Stimulated activated CD8-positive, alpha-beta memory T cell treated with anti-CD3 and anti-CD28 coated beads, Interleukin-7, amount 100 ng/mL, for 48 hours (primary cell): ENCODE measurements around the gene APOA5.
A peak's percentile ranks its signal among the peaks of the same experiment; 100 is the strongest.
"Not testable (repeated sequence)": the region's sequence is repeated elsewhere in the genome, so short reads cannot be mapped to it uniquely, and the experiment has no call there.

Experiments used
- DNase-seq, 2 donors: peaks; one replicate each; pipeline ENCODE4 v3.0.0-alpha.2; 2020; ENCODE audit warnings: low read depth in 1 of 2; ENCODE audit errors: extremely low read depth in 1 of 2

The APOA5 gene

DNA sequence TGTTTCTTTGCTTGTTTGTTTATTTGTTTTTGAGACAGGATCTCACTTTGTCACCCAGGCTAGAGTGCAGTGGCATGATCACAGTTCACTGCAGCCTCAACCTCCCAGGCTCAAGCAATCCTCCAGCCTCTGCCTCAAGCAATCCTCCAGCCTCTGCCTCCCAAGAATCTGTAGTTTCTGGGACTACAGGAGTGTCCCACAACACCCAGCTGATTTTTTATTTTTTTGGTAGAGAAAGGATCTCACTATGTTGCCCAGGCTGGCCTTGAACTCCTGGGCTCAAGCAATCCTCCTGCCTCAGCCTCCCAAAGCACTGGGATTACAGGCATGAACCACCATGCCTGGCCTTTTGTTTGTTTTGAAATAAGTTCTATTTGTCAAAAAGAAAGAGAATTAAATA lies 10.0 kb upstream of the APOA5 start:
- not testable (repeated sequence) for DNase-seq

DNA sequence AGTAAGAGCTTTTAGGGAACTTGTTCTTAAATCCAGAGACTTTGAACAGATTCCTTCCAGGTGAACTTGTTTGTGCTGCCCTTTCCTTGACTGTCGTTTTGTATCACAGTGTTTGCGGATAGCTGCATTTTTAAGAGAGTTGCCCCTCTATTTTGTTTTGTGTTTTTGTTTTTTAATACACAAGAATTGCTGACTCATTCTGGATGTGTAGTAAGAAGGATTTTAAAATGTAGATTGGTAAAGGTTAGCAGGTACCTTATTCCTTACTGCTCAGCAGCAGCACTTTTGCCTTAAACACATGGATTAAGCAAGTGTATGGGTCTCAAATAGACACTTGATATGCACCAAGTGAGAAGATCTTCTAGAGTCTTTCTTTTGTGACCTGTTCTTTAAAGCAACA lies 8.9 kb upstream of the APOA5 start:
- DNase-seq = no peak

DNA sequence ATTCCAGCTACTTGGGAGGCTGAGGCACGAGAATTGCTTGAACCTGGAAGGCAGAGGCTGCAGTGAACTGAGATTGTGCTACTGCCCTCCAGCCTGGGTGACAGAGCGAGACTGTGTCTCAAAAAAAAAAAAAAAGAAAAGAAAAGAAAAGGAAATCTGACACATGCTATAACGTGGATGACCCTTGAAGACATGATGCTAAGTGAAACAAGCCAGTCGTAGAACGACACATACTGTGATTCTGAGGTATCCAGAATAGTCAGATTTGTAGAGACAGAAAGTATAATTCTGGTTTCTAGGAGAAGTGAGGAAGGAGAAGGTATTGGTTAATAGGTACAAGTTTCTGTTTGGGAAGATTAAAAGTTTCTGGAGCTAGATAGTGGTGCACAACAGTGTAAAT lies 6.7 kb upstream of the APOA5 start:
- no peak for DNase-seq

DNA sequence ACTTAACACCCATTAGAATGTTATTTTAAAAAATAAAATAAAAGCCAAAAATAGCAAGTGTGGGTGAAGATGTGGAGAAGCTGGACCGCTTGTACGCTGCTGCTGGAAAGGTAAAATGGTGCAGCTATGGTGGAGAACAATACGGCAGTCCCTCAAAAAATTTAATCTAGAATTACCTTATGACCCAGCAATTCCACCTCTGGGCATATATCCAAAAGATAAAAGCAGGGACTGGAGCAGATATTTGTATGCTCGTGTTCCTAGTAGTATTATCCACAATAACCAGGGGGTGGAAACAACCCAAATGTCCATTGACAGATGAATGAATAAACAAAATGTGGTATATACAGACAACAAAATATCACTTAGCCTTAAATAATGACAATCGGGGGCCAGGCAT lies 6.1 kb upstream of the APOA5 start:
- DNase-seq = no peak

DNA sequence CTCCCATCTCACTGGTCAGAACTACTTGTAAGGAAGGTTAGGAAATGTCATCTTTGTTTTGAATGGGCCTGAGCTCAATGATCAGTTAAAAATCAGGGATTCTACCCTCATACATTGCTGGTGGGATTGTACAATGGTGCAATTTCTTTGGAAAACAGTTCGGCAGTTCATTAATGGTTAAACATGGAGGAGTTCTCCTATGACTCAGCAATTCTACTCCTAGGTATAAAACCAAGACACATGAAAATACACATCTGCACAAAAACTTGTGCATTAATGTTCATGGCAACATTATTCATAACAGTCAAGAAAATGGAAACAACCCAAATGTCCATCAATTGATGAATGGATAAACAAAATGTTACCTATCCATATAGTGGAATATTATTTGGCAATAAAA lies 4.9 kb upstream of the APOA5 start:
- no peak for DNase-seq

DNA sequence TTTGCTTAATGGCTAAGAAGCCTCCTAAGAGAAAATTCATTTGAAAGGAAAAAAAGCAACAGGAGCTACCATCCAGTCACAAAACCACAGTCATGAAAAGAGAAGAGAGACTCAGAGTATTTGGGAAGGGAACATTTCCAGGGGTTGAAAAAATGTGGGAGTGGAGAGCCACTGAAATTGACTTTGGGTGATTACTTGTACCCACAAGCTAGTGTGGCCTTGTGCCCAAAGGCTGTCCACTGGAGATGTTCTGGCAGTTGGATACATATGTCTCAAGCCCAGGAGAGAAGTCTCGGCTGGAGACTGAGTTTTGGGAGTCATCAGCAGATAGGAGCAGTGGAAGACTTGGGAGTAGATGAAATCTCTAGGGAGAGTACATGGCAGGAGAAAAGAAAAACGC lies 3.2 kb upstream of the APOA5 start:
- no peak for DNase-seq

DNA sequence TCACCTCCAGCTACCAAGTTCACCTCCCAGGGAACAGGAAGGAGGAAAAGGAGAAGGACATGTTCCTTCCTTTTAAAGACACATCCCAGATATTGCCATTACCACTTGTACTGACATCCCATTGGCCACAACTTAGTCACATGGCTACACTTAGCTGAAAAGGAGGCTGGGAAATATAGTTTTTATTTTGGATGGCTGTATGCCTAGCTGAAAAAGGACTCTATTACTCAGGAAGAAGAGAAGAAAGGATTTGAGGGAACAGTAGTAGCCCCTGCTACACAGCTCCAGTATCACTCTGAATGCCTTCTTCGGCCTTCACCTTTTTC lies 2.1 kb upstream of the APOA5 start:
- no peak for DNase-seq

DNA sequence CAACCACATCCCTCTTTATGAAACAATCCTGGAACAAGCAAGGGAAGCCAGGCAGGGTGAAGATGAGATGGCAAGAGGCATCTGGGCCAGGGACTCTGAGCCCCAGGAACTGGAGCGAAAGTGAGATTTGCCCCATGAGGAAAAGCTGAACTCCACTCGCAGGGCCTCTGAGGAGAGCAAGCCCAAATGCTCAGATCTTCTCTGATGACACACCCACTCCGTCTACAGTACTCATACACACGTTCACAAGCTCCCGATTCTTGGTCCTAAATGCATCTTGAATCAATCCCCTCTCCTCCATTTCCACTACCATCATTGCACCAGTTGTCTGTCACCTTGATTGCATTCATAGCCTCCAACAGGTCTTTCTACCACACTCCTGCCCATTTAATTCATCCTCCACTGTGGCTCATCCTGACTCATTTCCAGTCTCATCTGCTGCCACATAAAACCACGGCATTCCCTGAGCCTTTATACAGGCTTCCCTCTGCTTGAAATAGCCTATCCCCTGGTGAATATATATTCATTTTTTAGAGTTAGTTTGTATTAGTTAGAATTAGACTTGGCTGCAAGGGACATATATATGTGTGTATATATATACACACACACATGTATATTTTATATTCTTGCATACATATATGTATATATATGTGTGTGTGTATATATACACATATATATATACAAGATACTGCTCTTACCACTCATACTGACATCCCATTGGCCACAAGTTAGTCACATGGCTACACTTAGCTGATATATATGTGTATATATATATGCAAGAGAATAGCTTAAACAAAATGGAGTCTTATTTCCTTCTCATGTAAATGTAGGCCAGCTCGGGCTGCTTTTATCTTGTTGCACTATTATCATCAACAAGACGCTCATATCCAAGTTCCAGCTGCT lies 1.4 kb upstream of the APOA5 start:
- DNase-seq = no peak

DNA sequence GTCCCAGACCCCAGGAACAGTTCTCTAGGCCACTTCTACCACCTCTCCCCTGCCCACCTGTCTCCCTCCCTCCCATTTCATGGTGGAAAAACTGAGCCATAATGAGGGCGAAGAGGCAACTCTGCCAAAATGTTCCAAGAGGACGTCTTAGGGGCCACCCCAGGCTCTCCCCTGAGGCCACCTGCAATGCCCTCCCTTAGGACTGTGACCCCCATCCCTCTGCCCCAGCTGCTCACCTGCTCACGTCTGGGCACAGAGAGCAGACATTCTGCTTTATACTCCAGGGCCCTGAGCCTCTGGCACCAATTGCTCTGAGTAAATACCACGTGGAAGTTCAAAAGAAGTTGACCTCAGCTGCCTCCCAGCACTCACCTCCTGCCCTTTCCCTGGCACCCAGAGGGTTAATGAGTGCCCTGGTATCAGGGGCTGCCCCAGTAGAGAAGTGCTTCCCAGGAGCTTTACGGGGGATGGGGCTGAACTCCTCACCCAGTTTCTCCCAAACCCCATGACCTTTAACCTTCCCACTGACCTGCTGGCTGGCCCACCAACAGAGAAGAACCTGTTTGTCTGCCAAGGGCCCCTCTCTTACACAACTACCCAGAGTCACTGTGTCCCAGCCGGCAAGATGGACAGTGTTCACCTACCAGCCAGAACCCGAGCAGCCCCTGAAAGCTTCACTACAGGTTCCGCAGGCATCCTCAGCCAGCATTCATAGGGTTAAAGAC lies 627 bp upstream of the APOA5 start:
- no peak for DNase-seq

DNA sequence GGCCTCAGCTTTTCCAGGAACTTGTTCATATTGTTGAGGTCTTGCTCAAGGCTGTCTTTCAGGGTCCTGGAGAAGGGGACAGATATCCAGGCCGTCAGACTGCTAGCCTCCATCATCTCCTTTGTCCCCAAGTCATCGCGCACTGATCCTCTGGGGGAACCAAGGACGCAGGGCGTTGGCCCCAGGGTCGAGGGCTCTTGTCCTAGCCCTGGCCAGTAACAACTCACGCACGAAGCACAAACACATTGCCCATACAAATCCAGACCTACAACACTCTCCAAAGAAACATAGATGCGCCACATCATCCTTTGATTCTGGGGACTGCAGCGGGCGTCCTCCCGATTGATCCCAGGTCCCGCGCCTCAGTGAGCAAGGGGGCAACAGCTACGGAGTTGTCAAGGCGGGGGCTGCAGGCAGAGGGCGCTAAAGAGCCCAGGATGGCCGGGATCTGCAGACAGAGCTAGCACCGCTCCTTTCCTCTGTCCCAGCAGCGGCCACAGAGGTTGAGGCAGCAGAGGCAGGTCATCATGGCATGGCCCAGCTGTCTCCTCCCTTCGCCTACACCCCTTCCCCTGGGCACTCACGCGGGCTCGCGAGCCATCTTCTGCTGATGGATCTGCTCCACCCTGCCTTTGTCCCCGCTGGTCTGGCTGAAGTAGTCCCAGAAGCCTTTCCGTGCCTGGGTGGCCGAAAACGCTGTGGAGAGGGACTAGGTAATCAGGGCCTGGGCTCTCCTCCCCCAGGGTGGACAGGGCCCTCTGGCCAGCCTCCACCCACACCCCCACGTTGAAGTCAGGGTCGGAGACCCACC lies 472 bp downstream of the APOA5 start:
- peak; percentile 58 to 63 for DNase-seq

DNA sequence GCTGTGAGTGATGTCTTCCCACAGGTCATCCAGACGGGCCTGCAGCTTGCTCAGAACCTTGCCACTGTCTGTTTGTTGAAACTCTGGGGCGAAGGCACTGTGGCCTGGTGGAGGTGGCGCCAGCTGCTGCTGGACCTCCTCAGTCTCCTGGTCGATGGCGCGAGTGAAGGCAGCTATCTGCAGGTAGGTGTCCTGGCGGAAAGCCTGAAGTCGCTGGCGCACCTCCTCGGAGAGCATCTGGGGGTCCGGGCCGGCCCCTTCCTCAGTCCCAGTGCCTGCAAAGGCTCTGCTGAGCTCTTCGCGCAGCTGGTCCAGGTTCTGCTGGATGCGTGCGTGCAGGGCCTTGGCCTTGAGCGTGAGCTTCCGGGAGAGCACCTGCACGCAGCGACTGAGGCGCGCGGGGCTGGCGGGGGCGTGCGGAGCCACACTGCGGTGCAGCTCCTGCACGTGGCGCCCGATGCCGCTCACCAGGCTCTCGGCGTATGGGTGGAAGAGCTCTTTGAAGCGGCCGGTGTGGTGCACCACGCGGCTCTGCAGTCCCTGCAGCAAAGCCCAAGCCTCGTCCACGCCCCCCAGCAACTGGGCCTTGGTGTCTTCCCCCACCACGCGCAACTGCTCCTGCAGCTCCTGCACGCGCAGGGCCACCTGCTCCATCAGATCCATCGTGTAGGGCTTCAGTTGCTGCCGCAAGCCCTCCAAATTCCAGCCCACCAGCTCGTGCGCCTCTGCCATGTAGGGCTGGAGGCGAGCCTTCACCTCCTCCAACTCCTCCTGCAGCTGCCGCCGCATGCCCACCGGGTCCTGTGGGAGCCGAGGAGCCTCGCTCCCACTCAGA lies 1.3 kb downstream of the APOA5 start:
- no peak for DNase-seq

DNA sequence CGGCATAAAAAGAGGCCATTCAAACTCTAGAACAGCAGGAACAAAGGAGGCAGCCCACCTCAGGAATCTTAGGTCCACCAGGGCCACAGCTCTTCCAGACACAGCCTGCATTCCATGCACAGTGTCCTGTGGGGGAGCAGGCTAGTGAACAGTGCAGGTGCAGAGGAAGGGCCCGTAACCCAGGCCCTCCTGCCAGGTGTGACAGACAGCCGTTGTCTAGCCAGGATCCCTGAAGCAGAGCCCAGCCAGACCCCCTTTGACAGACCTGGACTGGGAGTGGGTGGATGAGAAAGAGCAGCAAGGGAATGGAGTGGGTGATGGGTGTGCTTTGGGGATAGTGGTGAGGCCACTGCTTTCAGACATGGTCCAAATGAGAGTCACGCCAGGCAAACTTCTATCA lies 2.7 kb downstream of the APOA5 start:
- no peak for DNase-seq

DNA sequence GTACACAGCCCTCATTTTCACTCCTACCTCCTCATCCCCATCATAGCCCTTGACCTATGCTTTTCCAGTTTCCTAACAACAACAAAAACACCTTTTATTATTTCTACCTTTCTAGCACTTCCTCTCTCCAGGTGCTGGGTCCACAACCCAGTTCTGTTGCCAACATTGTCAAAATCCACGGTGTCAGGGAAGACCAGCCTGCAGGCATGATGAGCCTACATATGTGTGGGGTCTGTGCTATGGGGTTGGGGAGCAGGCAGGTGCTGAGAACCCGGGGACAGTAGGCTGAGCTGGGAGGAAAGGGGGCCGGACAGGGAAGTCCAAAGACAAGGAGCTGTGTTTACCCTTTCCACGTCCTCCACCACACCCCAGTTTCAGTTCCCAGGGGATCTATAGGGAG lies 3.1 kb downstream of the APOA5 start:
- no peak for DNase-seq

DNA sequence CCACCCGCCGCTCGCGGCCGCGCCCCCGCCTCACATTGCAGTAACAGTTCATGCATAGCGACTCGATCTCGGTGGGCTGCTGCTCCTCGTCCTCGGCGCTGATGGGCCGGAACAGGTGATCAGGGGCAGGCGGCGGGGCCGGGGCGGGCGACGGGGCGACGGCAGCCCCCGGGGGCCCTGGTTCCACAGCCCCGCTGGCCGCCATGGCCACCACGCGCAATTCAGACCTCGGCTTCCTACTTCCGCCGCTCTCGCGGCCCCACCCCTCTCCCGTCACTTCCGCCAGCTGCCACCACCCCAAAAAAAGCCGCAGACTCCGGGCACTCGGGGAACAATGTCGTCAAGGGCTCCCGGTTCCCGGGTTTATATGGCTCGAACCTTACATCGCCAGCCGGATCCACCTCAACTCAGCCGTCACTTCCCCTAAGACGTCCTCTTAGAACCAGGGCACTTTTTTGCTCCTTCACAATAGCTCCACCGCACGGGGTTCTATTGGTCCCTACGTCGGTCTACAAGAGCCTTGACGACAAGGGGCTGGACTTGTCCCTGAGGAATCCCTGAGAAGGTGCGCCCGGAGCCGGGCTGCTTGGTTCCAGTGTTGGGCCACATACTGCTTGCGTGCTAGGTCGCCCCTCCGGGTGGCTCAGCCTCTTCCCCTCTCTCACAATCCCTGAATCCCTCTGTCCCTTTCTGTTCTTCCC lies 3.7 kb downstream of the APOA5 start, which contains the start of gene ZPR1:
ZPR1 (minus strand) TSS at position 238 of the 701 bp plus-strand sequence; CDS start at position 205, 33 bp downstream.
- peak; percentile 72 to 73 for DNase-seq

DNA sequence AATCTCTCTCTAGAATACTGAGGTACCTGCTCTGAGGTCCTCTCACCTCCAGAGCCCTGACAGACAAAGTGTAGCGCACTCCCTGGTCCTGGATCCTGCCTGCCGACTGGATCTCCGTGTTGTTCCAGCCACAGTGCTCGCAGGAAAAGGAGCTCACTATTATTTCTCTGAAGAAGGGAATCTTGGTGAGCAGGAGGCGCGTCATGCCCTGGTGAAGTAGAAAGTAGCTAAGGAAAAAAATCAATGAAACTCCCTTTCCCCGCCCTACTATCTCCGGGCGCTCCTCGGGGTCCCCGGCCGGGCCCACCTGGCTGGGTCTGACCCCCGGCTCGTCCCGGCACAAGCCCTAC lies 4.3 kb downstream of the APOA5 start:
- no peak for DNase-seq

DNA sequence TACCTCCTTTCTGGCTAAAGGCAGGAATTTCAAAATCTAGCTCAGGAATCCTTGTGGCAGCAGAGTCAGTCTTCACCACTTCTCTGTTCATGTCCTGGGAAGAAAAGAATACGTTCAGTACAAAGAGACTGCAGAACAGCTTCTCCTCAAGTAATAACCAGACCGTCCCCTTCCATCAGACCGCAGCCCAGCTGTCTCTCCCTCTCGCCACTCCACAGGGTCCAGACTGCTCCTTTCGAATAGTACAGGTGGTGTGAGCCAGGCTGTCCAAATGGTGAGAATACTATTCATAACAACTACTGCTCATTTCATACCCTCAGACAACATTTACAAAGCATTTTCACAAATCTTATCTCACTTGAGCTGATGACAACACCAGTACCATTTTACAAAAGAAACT lies 4.7 kb downstream of the APOA5 start:
- DNase-seq = no peak

DNA sequence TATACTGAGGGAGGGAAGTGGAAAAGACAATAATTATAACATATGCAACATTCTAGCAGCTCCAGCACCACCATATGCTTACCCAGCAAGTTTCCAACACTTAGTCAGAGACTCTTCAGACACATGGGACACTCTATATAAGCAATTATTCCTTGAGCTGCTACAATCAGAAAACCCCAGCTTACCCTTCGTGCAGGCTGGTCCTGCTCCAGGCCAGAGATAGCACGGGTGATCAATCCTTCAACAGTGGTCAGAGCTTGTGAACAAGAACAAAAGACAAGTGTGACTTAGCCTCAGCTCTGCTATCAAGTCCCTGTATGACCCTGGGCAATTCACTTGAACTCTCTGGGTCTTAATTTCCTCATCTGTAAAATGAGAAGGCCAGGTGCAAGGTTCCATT lies 5.4 kb downstream of the APOA5 start:
- no peak for DNase-seq

DNA sequence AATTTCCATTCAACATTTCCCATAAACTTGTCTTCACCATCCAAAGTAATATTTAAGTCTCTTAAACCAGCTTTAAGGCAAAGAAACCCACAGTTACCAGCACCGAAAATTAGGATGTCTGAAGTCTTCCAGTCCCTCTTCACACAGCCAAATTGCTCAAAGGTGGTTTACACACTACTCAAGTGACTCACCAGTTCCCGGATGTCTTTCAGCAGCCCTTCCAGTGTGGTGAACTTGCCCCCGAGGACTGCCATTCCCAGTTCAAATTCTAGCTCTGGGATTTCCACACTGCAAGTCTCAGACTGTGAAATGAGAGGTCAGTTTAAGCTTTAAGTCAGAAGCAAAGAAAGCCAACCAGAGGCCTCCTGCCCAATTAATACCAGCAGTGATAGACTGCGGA lies 9.0 kb downstream of the APOA5 start:
- no peak for DNase-seq

DNA sequence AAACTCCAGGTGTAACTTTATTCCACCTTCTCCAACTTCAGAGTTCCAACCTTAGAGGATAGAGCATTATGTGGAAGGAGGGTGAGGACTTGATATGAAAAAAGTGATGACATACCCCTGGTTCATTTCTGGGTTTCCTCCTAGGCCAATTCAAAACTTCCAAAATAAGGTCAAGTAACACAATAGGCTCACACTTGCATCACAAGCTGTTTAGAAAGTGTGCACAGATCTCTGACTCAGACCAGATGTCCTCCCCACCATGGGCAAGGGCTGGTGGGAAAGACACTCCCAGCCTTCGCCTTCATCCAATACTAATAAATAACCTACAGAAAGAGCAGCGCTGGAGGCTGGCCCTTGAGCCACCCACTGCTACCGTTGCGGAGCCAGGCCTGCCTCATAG lies 13.1 kb downstream of the APOA5 start:
- DNase-seq = no peak

DNA sequence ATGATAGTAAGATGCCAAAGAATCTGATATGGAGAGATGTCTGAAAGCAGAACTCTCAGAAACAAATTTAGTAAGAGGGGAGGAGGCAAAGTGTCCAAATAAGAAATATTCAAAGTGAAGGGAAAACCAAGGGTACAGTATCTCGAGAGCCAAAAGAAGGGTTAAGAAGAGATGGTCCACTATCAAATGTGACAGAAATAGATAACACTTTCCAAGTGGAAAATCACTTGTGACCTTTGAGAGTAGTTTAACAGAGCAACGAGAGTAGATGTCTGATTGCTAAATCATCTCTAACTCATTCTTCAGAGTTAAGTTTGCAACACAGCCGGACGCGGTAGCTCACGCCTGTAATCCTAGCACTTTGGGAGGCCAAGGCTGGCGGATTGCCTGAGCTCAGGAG lies 14.6 kb downstream of the APOA5 start:
- no peak for DNase-seq
